ENCODE data around the gene S100A16. TPM values are rescaled to one million over a fixed set of nuclear protein-coding genes. Genes with fewer than 3 reads are reported as not detected.

S100A16 gene
- total RNA-seq, 3 donors from 2014 or later (not counting 1 experiment from before 2014, with no cell fraction given), result not detected

DNA sequence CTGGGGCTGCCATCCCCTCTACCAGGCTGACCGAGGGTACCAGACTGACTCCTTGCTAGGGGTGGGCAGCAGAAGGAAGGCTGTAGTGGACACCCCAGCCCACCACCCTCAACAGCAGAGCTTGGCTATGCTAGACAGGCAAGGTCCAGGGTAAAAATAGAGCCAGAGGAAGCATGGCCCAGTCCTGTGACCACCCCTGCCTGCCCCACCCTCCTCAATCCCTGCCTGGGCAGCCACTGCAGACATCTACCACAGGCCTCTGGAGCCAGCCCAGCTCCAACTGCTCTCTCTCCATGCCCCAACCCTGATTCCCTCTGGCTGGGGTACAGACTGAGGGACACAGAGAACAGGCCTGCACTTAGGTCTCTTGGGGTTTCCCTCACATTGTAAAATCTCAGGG is 17.0 kb upstream of the S100A16 start:
- intact Hi-C loops (cut with micrococcal nuclease), result loop anchor here (5.0 kb wide), 1 partner anchor 362 kb away; the partner anchor contains the start of gene RPS27
- DNase-seq, result no peak
- no peaks in the 10 kb centered on the region for H3K36me3 Mint-ChIP-seq
- H3K9me3 Mint-ChIP-seq, result no peaks in the 10 kb centered on the region
- Histone ChIP-seq H3K27me3 (ENCODE audit: control insufficient read depth, insufficient read depth, low read length) (no peaks in the 10 kb centered on the region), H3K9me3 (ENCODE audit: control insufficient read depth, insufficient read depth, low read length) (no peaks in the 10 kb centered on the region), H3K36me3 (ENCODE audit: control insufficient read depth, insufficient read depth, low read length) (no peaks in the 10 kb centered on the region), H3K4me3 (ENCODE audit: low read length) (no peak overlapping the region), H3K27ac (ENCODE audit: low read length) (no peak overlapping the region), H3K4me1 (ENCODE audit: control insufficient read depth, insufficient read depth, low read length) (peaks cover 31% of the 10 kb centered on the region)
- TF ChIP-seq, protein P1, sequence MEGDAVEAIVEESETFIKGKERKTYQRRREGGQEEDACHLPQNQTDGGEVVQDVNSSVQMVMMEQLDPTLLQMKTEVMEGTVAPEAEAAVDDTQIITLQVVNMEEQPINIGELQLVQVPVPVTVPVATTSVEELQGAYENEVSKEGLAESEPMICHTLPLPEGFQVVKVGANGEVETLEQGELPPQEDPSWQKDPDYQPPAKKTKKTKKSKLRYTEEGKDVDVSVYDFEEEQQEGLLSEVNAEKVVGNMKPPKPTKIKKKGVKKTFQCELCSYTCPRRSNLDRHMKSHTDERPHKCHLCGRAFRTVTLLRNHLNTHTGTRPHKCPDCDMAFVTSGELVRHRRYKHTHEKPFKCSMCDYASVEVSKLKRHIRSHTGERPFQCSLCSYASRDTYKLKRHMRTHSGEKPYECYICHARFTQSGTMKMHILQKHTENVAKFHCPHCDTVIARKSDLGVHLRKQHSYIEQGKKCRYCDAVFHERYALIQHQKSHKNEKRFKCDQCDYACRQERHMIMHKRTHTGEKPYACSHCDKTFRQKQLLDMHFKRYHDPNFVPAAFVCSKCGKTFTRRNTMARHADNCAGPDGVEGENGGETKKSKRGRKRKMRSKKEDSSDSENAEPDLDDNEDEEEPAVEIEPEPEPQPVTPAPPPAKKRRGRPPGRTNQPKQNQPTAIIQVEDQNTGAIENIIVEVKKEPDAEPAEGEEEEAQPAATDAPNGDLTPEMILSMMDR (IDR thresholded peaks at IDR 0.05), result no peak
- no peak overlapping the region for H3K27ac Mint-ChIP-seq
- ATAC-seq, result no peak
- H3K4me3 Mint-ChIP-seq, result no peak overlapping the region
- peaks cover 26 to 33% of the 10 kb centered on the region in 2 donors for H3K4me1 Mint-ChIP-seq
- H3K27me3 Mint-ChIP-seq (ENCODE audit: low read depth in 2 of 2), result peaks cover 6 to 8% of the 10 kb centered on the region in 2 donors
- WGBS (ENCODE audit: insufficient coverage), result 78% methylated on average over 1 of the region's 1 CpG

DNA sequence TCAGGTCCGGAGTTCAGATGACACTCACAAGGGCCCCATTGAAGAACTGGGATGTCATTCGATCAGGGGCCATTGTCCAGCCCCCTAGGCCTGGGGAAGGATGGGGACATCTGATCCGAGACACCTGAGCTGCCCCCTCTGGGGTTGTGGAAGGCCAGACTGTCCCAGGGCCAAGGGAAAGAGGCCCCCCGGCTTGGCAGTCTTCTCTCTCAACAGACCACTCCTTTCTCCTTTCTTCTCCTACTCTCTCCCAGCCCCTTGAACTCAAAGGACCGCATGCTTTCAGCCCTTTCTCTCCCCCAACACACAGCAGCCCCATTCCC is 16.4 kb upstream of the S100A16 start:
- Histone ChIP-seq H3K27ac (ENCODE audit: low read length) (no peak overlapping the region), H3K4me1 (ENCODE audit: control insufficient read depth, insufficient read depth, low read length) (peaks cover 27% of the 10 kb centered on the region), H3K9me3 (ENCODE audit: control insufficient read depth, insufficient read depth, low read length) (no peaks in the 10 kb centered on the region), H3K27me3 (ENCODE audit: control insufficient read depth, insufficient read depth, low read length) (no peaks in the 10 kb centered on the region), H3K4me3 (ENCODE audit: low read length) (no peak overlapping the region), H3K36me3 (ENCODE audit: control insufficient read depth, insufficient read depth, low read length) (no peaks in the 10 kb centered on the region)
- H3K27me3 Mint-ChIP-seq (ENCODE audit: low read depth in 2 of 2), result peaks cover 6 to 8% of the 10 kb centered on the region in 2 donors
- H3K9me3 Mint-ChIP-seq, result no peaks in the 10 kb centered on the region
- no peak overlapping the region for H3K4me3 Mint-ChIP-seq
- DNase-seq, result no peak
- no peaks in the 10 kb centered on the region for H3K36me3 Mint-ChIP-seq
- intact Hi-C loops (cut with micrococcal nuclease), result no loop called here
- ATAC-seq, result no peak
- H3K4me1 Mint-ChIP-seq, result peaks cover 21 to 29% of the 10 kb centered on the region in 2 donors
- 92% methylated on average over 5 of the region's 5 CpGs for WGBS (ENCODE audit: insufficient coverage)
- H3K27ac Mint-ChIP-seq, result no peak overlapping the region
- TF ChIP-seq, protein P1 (IDR thresholded peaks at IDR 0.05), result no peak

DNA sequence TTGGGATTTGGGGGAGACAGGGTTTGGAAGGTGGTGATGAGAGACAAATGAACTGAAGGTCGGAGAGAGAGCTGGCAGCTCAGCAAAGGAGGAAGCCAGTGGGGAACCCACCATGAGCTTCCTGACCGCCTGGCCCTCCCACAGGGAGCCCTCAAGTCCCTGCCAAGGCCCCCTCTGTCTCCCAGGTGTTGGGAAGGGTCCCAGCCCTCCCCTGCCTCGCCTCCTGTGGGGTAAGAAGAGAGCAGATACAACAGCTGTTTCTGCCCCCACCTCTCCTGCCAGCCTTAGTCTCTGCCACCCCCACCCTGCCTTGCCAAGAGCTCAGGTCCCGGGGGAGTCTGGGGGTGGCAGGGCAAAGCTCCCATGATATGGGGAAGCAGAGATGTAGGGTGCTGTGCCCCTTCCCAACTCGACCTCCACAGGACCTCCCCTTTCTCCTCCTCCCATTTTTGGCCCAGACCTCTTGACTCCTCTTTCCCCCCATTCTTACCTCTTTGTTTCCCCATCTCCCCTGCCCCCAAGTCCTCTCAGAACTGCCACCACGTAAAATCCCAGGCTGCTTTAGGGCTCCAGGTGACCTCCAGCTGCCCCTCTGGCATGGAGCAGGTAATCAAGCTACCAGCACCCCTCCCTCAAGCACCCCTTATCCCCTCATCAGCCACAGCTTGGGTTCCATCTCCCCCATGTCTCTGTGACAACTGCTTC is 15.9 kb upstream of the S100A16 start:
- peaks cover 6 to 8% of the 10 kb centered on the region in 2 donors for H3K27me3 Mint-ChIP-seq (ENCODE audit: low read depth in 2 of 2)
- no peak for ATAC-seq
- DNase-seq, result no peak
- Histone ChIP-seq H3K27ac (ENCODE audit: low read length) (no peak overlapping the region), H3K4me3 (ENCODE audit: low read length) (no peak overlapping the region), H3K9me3 (ENCODE audit: control insufficient read depth, insufficient read depth, low read length) (no peaks in the 10 kb centered on the region), H3K4me1 (ENCODE audit: control insufficient read depth, insufficient read depth, low read length) (peaks cover 27% of the 10 kb centered on the region), H3K27me3 (ENCODE audit: control insufficient read depth, insufficient read depth, low read length) (no peaks in the 10 kb centered on the region), H3K36me3 (ENCODE audit: control insufficient read depth, insufficient read depth, low read length) (no peaks in the 10 kb centered on the region)
- TF ChIP-seq, protein P1 (IDR thresholded peaks at IDR 0.05), result no peak
- no peaks in the 10 kb centered on the region for H3K36me3 Mint-ChIP-seq
- H3K27ac Mint-ChIP-seq, result peak overlapping the region in 1 of 2 donors; percentile 44
- intact Hi-C loops (cut with micrococcal nuclease), result no loop called here
- H3K9me3 Mint-ChIP-seq, result no peaks in the 10 kb centered on the region
- peaks cover 21 to 24% of the 10 kb centered on the region in 2 donors for H3K4me1 Mint-ChIP-seq
- H3K4me3 Mint-ChIP-seq, result no peak overlapping the region
- WGBS (ENCODE audit: insufficient coverage), result 61% methylated on average over 4 of the region's 6 CpGs

Measured in natural killer cell (primary cell).